Measurements from ENCODE around the gene PRH2.

Gene PRH2

GRCh38 chr12:10904686-10905085, 24.4 kb upstream of the PRH2 start:
- Histone ChIP-seq H3K27ac (no peak overlapping the region), H3K4me3 (no peak overlapping the region), H3K9ac (ENCODE audit: insufficient read length) (no peak overlapping the region), H3K9me3 (ENCODE audit: low read depth, low read length) (peaks cover 3% of the 10 kb centered on the region; the same call in 1 of the 2 replicates), H3K36me3 (ENCODE audit: insufficient read depth, low read length) (no peaks in the 10 kb centered on the region)
- TF ChIP-seq EZH2 (IDR thresholded peaks at IDR 0.05) (no peak), FOXP2 (optimal IDR thresholded peaks at IDR 0.05; ENCODE audit: control extremely low read depth, extremely low read length, insufficient read depth) (no peak), POLR2AphosphoS5 (IDR thresholded peaks at IDR 0.05; ENCODE audit: borderline replicate concordance, low read depth, low read length) (no peak)
- no peak for DNase-seq (ENCODE audit: low read depth, low spot score)

- Histone ChIP-seq H3K4me3 (no peak within 1 kb of the TSS), H3K36me3 (ENCODE audit: insufficient read depth, low read length) (no peaks in the 10 kb centered on the region), H3K27ac (no peak within 1 kb of the TSS), H3K9me3 (ENCODE audit: low read depth, low read length) (peaks cover 2% of the 10 kb centered on the region; the same call in 1 of the 2 replicates), H3K9ac (ENCODE audit: insufficient read length) (no peak within 1 kb of the TSS)
- no peak for TF ChIP-seq POLR2AphosphoS5 (IDR thresholded peaks at IDR 0.05; ENCODE audit: borderline replicate concordance, low read depth, low read length)
- no peak for TF ChIP-seq FOXP2 (optimal IDR thresholded peaks at IDR 0.05; ENCODE audit: control extremely low read depth, extremely low read length, insufficient read depth)
- no peak for TF ChIP-seq EZH2 (IDR thresholded peaks at IDR 0.05)
- DNase-seq (ENCODE audit: low read depth, low spot score) = no peak
Measured at GRCh38 chr12:10909462-10909861, 19.6 kb upstream of the PRH2 start, which contains the start of gene TAS2R13. Gene TAS2R13 (minus strand): TSS chr12:10909562. CDS start chr12:10909298, 264 bp downstream.

- H3K9me3 ChIP-seq (ENCODE audit: low read depth, low read length) = no peaks in the 10 kb centered on the region
- H3K9ac ChIP-seq (ENCODE audit: insufficient read length) = no peak overlapping the region
- no peak for TF ChIP-seq EZH2 (IDR thresholded peaks at IDR 0.05)
- no peak for TF ChIP-seq FOXP2 (optimal IDR thresholded peaks at IDR 0.05; ENCODE audit: control extremely low read depth, extremely low read length, insufficient read depth)
- TF ChIP-seq POLR2AphosphoS5 (IDR thresholded peaks at IDR 0.05; ENCODE audit: borderline replicate concordance, low read depth, low read length) = no peak
- H3K4me3 ChIP-seq = no peak overlapping the region
- DNase-seq (ENCODE audit: low read depth, low spot score) = no peak
- no peaks in the 10 kb centered on the region for H3K36me3 ChIP-seq (ENCODE audit: insufficient read depth, low read length)
- no peak overlapping the region for H3K27ac ChIP-seq
Measured at GRCh38 chr12:10910380-10910779, 18.7 kb upstream of the PRH2 start.

- H3K9me3 ChIP-seq (ENCODE audit: low read depth, low read length) = no peaks in the 10 kb centered on the region
- TF ChIP-seq FOXP2 (optimal IDR thresholded peaks at IDR 0.05; ENCODE audit: control extremely low read depth, extremely low read length, insufficient read depth) (no peak), POLR2AphosphoS5 (IDR thresholded peaks at IDR 0.05; ENCODE audit: borderline replicate concordance, low read depth, low read length) (no peak), EZH2 (IDR thresholded peaks at IDR 0.05) (no peak)
- H3K9ac ChIP-seq (ENCODE audit: insufficient read length) = no peak overlapping the region
- H3K27ac ChIP-seq = no peak overlapping the region
- no peak overlapping the region for H3K4me3 ChIP-seq
- H3K36me3 ChIP-seq (ENCODE audit: insufficient read depth, low read length) = no peaks in the 10 kb centered on the region
- no peak for DNase-seq (ENCODE audit: low read depth, low spot score)
Measured at GRCh38 chr12:10919809-10920208, 9.2 kb upstream of the PRH2 start.

- Histone ChIP-seq H3K36me3 (ENCODE audit: insufficient read depth, low read length) (no peaks in the 10 kb centered on the region), H3K4me3 (no peak overlapping the region), H3K27ac (no peak overlapping the region), H3K9me3 (ENCODE audit: low read depth, low read length) (no peaks in the 10 kb centered on the region), H3K9ac (ENCODE audit: insufficient read length) (no peak overlapping the region)
- DNase-seq (ENCODE audit: low read depth, low spot score) = no peak
- no peak for TF ChIP-seq POLR2AphosphoS5 (IDR thresholded peaks at IDR 0.05; ENCODE audit: borderline replicate concordance, low read depth, low read length)
- no peak for TF ChIP-seq EZH2 (IDR thresholded peaks at IDR 0.05)
- no peak for TF ChIP-seq FOXP2 (optimal IDR thresholded peaks at IDR 0.05; ENCODE audit: control extremely low read depth, extremely low read length, insufficient read depth)
Measured at GRCh38 chr12:10926269-10926668, 2.8 kb upstream of the PRH2 start.

- no peaks in the 10 kb centered on the region for H3K9me3 ChIP-seq (ENCODE audit: low read depth, low read length)
- no peak overlapping the region for H3K9ac ChIP-seq (ENCODE audit: insufficient read length)
- H3K4me3 ChIP-seq = no peak overlapping the region
- H3K36me3 ChIP-seq (ENCODE audit: insufficient read depth, low read length) = no peaks in the 10 kb centered on the region
- TF ChIP-seq POLR2AphosphoS5 (IDR thresholded peaks at IDR 0.05; ENCODE audit: borderline replicate concordance, low read depth, low read length) (no peak), EZH2 (IDR thresholded peaks at IDR 0.05) (no peak), FOXP2 (optimal IDR thresholded peaks at IDR 0.05; ENCODE audit: control extremely low read depth, extremely low read length, insufficient read depth) (no peak)
- DNase-seq (ENCODE audit: low read depth, low spot score) = no peak
- H3K27ac ChIP-seq = no peak overlapping the region
Measured at GRCh38 chr12:10936506-10936905, 7.5 kb downstream of the PRH2 start.

- Histone ChIP-seq H3K9me3 (ENCODE audit: low read depth, low read length) (no peaks in the 10 kb centered on the region), H3K4me3 (no peak within 1 kb of the TSS), H3K36me3 (ENCODE audit: insufficient read depth, low read length) (no peaks in the 10 kb centered on the region), H3K27ac (no peak within 1 kb of the TSS), H3K9ac (ENCODE audit: insufficient read length) (no peak within 1 kb of the TSS)
- no peak for TF ChIP-seq FOXP2 (optimal IDR thresholded peaks at IDR 0.05; ENCODE audit: control extremely low read depth, extremely low read length, insufficient read depth)
- TF ChIP-seq POLR2AphosphoS5 (IDR thresholded peaks at IDR 0.05; ENCODE audit: borderline replicate concordance, low read depth, low read length) = no peak
- TF ChIP-seq EZH2 (IDR thresholded peaks at IDR 0.05) = no peak
- no peak for DNase-seq (ENCODE audit: low read depth, low spot score)
Measured at GRCh38 chr12:10939163-10939562, 10.1 kb downstream of the PRH2 start, which contains the start of gene TAS2R14. Gene TAS2R14 (minus strand): TSS chr12:10939263. CDS start chr12:10939207, 56 bp downstream.

- Histone ChIP-seq H3K27ac (no peak overlapping the region), H3K36me3 (ENCODE audit: insufficient read depth, low read length) (no peaks in the 10 kb centered on the region), H3K9ac (ENCODE audit: insufficient read length) (no peak overlapping the region), H3K9me3 (ENCODE audit: low read depth, low read length) (no peaks in the 10 kb centered on the region), H3K4me3 (no peak overlapping the region)
- no peak for DNase-seq (ENCODE audit: low read depth, low spot score)
- TF ChIP-seq FOXP2 (optimal IDR thresholded peaks at IDR 0.05; ENCODE audit: control extremely low read depth, extremely low read length, insufficient read depth) = no peak
- TF ChIP-seq EZH2 (IDR thresholded peaks at IDR 0.05) = no peak
- TF ChIP-seq POLR2AphosphoS5 (IDR thresholded peaks at IDR 0.05; ENCODE audit: borderline replicate concordance, low read depth, low read length) = no peak
Measured at GRCh38 chr12:10940389-10940788, 11.4 kb downstream of the PRH2 start.

GRCh38 chr12:10941369-10941768, 12.3 kb downstream of the PRH2 start:
- no peak for TF ChIP-seq POLR2AphosphoS5 (IDR thresholded peaks at IDR 0.05; ENCODE audit: borderline replicate concordance, low read depth, low read length)
- no peak for TF ChIP-seq FOXP2 (optimal IDR thresholded peaks at IDR 0.05; ENCODE audit: control extremely low read depth, extremely low read length, insufficient read depth)
- TF ChIP-seq EZH2 (IDR thresholded peaks at IDR 0.05) = no peak
- DNase-seq (ENCODE audit: low read depth, low spot score) = no peak
- Histone ChIP-seq H3K9me3 (ENCODE audit: low read depth, low read length) (no peaks in the 10 kb centered on the region), H3K9ac (ENCODE audit: insufficient read length) (no peak overlapping the region), H3K4me3 (no peak overlapping the region), H3K27ac (no peak overlapping the region), H3K36me3 (ENCODE audit: insufficient read depth, low read length) (no peaks in the 10 kb centered on the region)

Data from SK-N-MC (cell line).